Stimulated activated CD8-positive, alpha-beta memory T cell treated with anti-CD3 and anti-CD28 coated beads, Interleukin-12 subunit alpha, Interleukin-12 subunit beta, amount 100 ng/mL, for 1 hour (primary cell): Measurements from ENCODE around the gene SRCIN1.
"Not testable (repeated sequence)": the region's sequence is repeated elsewhere in the genome, so short reads cannot be mapped to it uniquely, and the experiment has no call there.

ENCODE experiments used
- DNase-seq: peaks from one replicate; pipeline ENCODE4 v3.0.0-alpha.2; 2020; ENCODE audit warnings: low read depth

Gene SRCIN1, protein sequence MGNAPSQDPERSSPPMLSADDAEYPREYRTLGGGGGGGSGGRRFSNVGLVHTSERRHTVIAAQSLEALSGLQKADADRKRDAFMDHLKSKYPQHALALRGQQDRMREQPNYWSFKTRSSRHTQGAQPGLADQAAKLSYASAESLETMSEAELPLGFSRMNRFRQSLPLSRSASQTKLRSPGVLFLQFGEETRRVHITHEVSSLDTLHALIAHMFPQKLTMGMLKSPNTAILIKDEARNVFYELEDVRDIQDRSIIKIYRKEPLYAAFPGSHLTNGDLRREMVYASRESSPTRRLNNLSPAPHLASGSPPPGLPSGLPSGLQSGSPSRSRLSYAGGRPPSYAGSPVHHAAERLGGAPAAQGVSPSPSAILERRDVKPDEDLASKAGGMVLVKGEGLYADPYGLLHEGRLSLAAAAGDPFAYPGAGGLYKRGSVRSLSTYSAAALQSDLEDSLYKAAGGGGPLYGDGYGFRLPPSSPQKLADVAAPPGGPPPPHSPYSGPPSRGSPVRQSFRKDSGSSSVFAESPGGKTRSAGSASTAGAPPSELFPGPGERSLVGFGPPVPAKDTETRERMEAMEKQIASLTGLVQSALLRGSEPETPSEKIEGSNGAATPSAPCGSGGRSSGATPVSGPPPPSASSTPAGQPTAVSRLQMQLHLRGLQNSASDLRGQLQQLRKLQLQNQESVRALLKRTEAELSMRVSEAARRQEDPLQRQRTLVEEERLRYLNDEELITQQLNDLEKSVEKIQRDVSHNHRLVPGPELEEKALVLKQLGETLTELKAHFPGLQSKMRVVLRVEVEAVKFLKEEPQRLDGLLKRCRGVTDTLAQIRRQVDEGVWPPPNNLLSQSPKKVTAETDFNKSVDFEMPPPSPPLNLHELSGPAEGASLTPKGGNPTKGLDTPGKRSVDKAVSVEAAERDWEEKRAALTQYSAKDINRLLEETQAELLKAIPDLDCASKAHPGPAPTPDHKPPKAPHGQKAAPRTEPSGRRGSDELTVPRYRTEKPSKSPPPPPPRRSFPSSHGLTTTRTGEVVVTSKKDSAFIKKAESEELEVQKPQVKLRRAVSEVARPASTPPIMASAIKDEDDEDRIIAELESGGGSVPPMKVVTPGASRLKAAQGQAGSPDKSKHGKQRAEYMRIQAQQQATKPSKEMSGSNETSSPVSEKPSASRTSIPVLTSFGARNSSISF

GRCh38 chr17:38605841-38606645 lies at the start of gene SRCIN1:
Gene SRCIN1 (minus strand): TSS chr17:38605952. CDS start chr17:38605705, 247 bp downstream.
- no peak for DNase-seq

DNA sequence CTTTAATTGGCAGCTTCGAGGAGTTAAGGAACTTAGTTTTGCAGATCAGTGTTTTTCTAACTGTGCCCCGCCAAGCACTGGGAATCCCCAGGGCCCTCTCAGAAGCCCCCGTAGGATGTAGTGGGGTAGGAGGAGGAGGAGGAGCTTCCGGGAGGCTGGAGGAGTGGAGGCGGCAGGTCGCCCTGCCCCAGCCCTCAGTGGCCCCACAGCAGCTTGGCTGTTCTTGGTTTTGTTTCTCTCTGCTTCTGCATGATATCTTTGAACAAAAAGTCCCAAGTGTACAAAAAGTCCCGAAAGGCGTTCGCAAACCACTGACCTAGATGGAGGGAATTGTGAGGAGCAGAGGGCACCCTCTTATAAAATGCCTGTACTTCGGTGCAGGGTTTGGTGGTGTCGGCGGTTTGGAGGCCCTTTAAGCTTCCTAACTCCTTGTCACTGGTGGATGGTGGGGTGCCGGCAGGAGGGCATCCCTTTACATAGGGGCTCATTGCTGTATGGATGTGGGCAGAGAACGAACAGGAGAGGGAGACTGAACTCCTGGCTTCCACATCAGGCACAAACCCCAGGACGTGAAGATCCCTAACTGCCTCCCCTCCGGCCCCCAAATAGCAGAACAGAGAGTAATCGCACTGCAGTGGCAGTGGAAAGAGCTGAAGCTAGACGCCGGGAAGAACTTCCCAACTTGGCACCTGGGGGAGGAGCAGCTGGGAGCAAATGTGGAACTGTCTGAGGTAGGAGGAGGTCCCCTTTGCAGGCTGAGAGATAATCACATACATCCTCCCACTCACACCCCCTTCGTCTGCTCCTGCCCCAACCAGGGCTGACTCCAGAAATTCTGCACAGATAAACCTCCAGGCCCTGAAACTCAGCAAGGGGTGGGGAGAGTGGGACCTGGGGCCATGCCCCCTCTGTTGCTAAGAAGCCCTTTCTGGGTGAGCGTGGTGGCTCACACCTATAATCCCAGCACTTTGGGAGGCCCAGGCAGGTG lies 49.0 kb upstream of the SRCIN1 start:
- no peak for DNase-seq

DNA sequence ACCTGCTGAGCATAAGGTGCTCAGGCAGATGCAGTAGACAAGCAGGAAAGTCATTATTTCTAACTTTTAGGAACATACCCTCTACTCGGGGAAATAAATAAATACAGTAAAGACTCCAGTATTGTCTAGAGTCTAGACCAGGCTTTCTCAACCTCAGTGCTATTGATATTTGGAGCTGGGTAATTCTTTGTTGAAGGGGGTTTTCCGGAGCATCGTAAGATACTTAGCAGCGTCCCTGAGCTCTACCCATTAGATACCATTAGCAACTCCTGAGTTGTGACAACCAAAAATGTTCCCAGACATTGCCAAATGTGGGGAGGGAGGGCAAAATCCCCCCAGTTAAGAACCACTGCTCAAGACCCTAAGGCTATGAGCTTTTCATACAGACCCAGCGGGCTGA lies 47.9 kb upstream of the SRCIN1 start:
- DNase-seq: no peak

GRCh38 chr17:38653230-38653629 lies 47.5 kb upstream of the SRCIN1 start:
- DNase-seq: no peak

GRCh38 chr17:38650653-38651173 lies 45.0 kb upstream of the SRCIN1 start:
- not testable (repeated sequence) for DNase-seq

GRCh38 chr17:38637951-38638350 lies 32.2 kb upstream of the SRCIN1 start:
- DNase-seq: no peak

DNA sequence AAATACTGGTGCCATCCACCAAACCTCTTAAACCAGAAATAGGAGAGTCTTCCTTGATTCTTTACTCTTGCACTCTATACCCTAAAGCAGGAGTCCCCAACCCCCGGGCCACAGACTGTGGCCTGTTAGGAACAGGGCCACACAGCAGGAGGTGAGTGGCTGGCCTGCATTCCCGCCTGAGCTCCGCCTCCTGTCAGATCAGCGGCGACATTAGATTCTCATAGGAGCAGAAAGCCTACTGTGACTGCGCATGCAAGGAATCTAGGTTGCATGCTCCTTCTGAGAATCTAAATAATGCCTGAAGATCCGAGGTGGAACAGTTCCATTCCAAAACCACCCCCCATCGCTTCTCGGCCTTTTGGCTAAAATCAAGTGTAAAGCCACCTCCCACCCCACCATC lies 30.3 kb upstream of the SRCIN1 start:
- DNase-seq: no peak

DNA sequence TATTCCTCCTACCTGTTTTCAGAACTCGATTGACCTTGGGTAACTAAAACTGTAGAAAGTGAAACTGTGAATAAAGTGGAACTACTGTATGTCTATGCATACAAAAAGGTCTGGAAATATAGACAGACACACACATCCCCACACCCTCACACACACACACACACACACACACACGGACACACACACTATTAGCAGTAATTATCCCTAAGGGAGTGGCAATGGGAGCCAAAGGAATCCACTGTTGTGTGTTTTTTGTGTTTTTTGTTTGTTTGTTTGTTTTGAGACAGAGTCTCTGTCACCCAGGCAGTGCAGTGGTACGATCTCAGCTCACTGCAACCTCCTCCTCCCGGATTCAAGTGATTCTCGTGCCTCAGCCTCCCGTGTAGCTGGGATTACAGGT lies 26.6 kb upstream of the SRCIN1 start:
- no peak for DNase-seq

DNA sequence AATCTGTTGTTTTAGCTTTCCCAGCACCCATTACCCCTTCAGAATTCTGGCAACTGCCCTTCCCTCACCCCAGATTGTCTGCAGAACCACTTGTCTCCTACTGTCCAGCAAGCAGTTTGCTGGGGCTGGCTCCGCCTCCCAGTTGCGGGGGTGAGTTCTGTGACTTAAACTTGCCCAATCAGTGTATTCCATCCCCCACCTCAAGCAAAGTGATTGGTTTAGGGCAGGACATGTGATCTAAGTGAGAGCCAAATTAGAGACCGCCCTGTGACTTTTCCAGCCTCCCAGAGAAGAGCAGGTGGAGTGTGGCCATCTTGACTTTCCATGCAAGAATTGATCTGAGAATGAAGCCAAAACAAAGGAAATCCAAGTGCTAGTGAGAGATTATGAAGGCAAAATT lies 22.7 kb upstream of the SRCIN1 start:
- no peak for DNase-seq

DNA sequence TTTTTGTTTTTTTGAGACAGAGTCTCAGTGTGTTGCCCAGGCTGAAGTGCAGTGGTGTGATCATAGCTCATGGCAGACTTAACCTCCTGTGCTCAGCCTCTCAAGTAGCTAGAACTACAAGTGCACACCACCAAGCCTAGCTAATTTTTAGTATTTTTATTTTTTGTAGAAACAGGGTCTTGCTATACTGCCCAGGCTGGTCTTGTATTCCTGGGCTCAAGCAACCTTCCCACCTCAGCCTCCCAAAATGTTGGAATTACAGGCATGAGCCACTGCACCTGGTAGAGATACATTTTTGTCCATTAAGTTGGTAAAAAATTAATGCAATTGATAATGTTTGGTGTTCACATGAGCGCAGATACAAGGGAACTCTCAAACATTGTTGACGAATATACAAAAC lies 22.2 kb upstream of the SRCIN1 start:
- no peak for DNase-seq

GRCh38 chr17:38626606-38627226 lies 21.0 kb upstream of the SRCIN1 start:
- not testable (repeated sequence) for DNase-seq

GRCh38 chr17:38625482-38625881 lies 19.7 kb upstream of the SRCIN1 start:
- DNase-seq: no peak

DNA sequence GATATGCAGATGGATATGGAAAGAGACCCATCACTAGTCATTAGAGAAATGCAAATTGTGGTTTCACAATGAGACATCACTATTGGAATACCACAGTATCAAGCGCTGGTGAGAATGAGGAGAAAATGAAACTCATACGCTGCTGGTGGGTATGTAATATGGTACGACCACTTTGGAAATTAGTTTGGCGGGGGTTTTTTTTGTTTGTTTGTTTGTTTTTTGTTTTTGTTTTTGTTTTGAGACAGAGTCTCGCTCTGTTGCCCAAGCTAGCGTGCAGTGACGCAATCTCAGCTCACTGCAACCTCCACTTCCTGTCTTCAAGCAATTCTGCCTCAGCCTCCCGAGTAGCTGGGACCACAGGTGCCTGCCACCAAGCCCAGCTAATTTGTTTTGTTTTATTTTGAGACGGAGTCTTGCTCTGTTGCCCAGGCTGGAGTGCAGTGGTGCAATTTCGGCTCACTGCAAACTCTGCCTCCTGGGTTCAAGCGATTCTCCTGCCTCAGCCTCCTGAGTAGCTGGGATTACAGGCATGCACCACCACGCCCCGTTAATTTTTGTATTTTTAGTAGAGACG lies 19.1 kb upstream of the SRCIN1 start:
- DNase-seq: not testable (repeated sequence)

- no peak for DNase-seq
These were observed 15.8 kb upstream of the SRCIN1 start for GRCh38 chr17:38621538-38621937.

GRCh38 chr17:38620551-38621277 lies 15.0 kb upstream of the SRCIN1 start:
- DNase-seq: no peak

GRCh38 chr17:38619937-38620550 lies 14.3 kb upstream of the SRCIN1 start:
- no peak for DNase-seq

- DNase-seq: no peak
These were observed 13.7 kb upstream of the SRCIN1 start for GRCh38 chr17:38619451-38619795.
